Spleen (tissue), 7 donors: ENCODE results near the gene DHX35.

Experiments used
- POLR2A ChIP-seq, 3 donors: fragments of 450-650 bp; IDR thresholded peaks; one replicate each; pipeline ENCODE4 v1.5.1; 2017; ENCODE audit warnings: antibody characterized with exemption in 3 of 3, mild to moderate bottlenecking in 1 of 3
- POLR2AphosphoS5 ChIP-seq, 3 donors: sonication (generic); formaldehyde crosslinking; IDR thresholded peaks; one replicate each; pipeline ENCODE4 v1.5.1; 2017; ENCODE audit warnings: antibody characterized with exemption in 3 of 3
- TF ChIP-seq, protein P1 (sequence below), 11 experiments: fragments of 200-600 bp in 7 of 11; fragments of 450-650 bp in 4 of 11; sonication (generic) in 4 of 11; IDR thresholded peaks in 8 of 11; conservative IDR thresholded peaks in 3 of 11; 1 replicate in 7 of 11; 2 replicates in 4 of 11; pipeline versions ENCODE4 v1.4.0 to v1.8.0; 2016 to 2021; ENCODE audit warnings: antibody characterized with exemption in 11 of 11, inconsistent platforms in 4 of 11, mild to moderate bottlenecking in 1 of 11
- donor health status: DM: no; HTN: no; CAD: no; lungs with moderate emphysema.
- donor health status: DM: no; HTN: no; CAD: no.
- donor health status: DM: no; HTN: no; CAD: no.

DNA sequence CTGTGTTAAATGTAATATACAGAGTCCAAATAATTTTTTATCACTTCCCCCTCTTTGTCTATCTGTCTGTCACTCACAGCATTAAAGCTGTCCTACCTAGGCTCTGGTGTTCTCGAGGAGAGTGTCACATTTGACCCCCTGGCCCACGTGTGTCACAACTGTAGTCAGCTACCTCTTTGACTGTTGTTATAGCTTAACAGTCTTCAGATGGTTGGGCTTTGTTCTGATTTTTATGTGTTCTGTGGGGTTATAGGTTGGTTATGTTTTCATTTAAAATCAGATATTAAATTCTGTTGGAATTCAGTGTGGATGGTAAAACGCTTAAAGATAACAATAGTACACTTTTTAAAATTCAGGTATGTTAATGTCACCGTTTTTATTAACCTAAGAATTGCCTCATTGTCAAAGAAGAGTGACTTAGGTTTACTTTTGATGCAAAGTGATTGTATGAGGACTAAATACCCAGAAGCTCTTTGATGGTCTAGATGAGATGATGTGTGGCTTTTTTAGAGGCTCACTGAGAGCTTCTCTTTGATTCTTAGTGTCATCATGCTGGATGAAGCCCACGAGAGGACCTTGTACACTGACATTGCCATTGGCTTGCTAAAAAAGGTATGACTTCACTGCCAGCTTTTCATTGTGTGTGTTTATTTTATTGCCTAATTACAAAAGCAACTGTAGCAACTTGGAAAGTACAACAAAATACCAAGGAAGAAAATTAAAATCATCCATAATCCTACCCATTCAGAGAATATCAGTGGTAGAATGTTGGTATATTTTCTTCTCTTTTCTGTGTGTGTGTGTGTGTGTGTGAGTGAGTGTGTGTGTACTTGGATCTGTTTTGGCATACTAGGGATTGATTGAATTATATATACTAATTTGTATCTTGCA is 29.9 kb downstream of the DHX35 start:
- TF ChIP-seq, protein P1, sequence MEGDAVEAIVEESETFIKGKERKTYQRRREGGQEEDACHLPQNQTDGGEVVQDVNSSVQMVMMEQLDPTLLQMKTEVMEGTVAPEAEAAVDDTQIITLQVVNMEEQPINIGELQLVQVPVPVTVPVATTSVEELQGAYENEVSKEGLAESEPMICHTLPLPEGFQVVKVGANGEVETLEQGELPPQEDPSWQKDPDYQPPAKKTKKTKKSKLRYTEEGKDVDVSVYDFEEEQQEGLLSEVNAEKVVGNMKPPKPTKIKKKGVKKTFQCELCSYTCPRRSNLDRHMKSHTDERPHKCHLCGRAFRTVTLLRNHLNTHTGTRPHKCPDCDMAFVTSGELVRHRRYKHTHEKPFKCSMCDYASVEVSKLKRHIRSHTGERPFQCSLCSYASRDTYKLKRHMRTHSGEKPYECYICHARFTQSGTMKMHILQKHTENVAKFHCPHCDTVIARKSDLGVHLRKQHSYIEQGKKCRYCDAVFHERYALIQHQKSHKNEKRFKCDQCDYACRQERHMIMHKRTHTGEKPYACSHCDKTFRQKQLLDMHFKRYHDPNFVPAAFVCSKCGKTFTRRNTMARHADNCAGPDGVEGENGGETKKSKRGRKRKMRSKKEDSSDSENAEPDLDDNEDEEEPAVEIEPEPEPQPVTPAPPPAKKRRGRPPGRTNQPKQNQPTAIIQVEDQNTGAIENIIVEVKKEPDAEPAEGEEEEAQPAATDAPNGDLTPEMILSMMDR (IDR thresholded peaks at IDR 0.05 in 8 of 11, conservative IDR thresholded peaks at IDR 0.05 in 3 of 11), result no peak
- TF ChIP-seq POLR2A (IDR thresholded peaks at IDR 0.05), result no peak
- no peak for TF ChIP-seq POLR2AphosphoS5 (IDR thresholded peaks at IDR 0.05)
